ENCODE data around the gene ALG8.
A peak's percentile ranks its signal among the peaks of the same experiment; 100 is the strongest.
"Not testable (repeated sequence)": the region's sequence is repeated elsewhere in the genome, so short reads cannot be mapped to it uniquely, and the experiment has no call there.

The ALG8 gene

DNA sequence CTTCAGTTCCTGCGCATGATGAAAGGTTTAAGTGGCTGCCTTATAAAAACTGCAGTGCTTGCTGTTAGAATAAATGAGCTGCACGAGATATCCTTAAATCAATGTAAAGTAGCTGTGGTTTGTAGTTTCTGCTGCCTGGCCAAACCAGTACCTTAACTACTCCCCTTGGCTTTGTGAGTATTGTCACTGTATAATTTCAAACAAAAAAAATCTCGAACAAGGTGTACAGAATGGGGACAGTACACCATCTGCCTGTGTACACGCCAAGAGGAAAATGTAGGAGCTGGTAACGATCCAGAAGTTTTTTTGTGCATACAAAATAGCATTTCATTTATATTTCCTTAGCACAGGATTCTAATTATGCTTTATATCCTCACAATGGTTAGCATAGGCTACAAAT lies 39.2 kb downstream of the ALG8 start:
- no peak for DNase-seq (ENCODE audit: low spot score)

DNA sequence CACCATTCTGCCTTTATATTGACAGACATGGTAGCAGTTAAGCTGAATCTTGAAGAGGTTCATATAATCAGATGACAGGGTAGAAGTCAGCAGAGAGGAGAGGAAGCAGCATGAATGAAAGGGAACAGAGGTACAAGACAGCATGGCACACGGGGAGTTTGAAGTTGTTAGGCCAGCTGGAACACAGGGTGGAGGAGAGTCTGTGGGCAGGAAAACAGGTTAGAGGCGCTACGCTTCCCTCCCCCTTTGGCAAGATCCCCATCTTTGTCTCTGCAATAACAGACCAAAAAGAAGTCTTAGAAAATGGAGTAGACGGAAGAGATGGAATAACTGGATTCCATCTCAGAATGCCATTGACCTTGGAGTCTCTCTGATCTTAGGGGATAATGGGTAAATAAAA lies 39.8 kb downstream of the ALG8 start:
- no peak for DNase-seq (ENCODE audit: low spot score)

DNA sequence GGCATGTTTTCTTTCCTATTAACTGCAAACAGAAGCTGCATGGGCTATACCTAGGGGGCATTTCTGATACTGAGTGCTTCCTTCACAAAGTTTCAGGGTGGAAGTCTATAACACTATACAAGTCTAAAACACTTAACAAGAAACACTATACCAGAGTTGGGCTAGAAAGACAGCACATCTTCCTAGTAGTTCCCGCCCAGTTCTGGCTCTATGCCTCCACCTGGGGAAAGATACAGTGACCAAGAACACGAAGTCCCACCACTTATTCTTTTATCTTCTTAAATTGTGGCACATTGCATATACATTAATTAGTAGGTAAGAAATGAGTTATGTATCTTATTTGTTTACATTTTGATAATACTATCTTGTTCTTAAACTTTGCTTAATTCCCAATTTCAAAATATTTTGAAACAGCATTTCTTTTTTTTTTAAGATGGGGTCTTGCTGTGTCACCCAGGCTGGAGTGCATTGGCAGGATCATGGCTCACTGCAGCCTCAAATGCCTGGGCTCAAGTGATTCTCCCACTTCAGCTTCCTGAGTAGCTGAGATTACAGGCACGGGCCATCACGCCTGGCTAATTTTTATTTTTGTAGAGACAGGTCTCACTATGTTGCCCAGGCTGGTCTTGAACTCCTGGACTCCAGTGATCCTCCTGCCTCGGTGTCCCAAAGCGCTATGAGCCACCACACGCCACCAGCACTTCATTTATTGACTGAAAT lies 41.6 kb downstream of the ALG8 start:
- DNase-seq (ENCODE audit: low spot score) = no peak

DNA sequence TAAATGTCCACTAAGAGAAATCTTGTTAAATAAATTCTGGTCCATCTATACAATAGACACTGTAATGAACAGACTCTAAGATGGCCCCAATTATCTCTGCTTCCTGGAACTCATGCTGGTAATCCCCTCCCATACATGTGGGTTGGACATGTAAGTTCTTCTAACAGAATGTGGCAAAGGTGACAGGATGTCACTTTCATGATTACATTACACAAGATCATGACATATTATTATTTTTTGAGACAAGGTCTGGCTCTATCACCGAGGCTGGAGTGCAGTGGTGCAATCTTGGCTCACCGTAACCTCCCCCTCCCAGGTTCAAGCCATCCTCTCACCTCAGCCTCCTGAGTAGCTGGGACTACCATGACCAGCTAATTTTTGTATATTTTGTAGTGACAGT lies 45.2 kb downstream of the ALG8 start:
- no peak for DNase-seq (ENCODE audit: low spot score)

DNA sequence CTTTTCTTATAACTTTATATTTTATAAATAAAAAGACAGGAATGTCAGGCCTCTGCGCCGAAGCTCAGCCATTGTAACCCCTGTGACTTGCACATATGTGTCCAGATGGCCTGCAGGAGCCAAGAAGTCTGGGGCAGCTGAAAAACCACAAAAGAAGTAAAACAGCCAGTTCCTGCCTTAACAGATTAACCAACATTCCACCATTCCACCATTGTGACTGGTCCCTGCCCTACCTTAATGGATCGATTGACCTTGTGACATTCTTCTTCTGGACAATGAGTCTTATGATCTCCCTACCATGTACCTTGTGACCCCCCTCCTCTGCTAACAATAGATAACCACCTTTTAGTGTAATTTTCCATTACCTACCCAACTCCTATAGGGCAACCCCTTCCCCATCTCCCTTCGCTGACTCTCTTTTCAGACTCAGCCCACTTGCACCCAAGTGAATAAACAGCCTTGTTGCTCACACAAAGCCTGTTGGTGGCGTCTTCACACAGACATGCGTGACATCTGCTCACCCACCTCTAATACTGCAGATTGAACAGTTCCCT lies 52.8 kb downstream of the ALG8 start:
- not testable (repeated sequence) for DNase-seq (ENCODE audit: low spot score)

DNA sequence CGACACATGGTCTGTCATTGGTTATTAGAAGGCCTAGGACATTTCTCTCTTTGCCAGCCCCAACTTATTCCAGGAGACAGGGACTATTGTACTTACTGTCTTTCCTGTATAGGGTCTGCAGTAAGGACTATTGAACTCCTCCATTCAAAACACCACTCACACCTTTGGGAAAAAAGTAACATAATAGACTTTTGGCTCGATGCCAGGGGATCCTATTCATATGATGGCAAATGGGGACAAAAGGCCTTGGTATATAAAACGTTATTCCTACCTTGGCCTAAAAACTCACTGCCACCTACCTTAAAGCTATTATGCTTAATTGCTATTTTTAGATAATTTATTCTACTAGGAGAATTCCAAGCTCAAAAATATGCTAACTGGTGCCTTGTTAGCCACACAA lies 53.5 kb downstream of the ALG8 start:
- no peak for DNase-seq (ENCODE audit: low spot score)

- not testable (repeated sequence) for DNase-seq (ENCODE audit: low spot score)
Measured at GRCh38 chr11:78084506-78084905, 54.9 kb downstream of the ALG8 start.

- no peak for DNase-seq (ENCODE audit: low spot score)
Measured at GRCh38 chr11:78083021-78083420, 56.4 kb downstream of the ALG8 start.

GRCh38 chr11:78082146-78082545 lies 57.3 kb downstream of the ALG8 start:
- no peak for DNase-seq (ENCODE audit: low spot score)

DNA sequence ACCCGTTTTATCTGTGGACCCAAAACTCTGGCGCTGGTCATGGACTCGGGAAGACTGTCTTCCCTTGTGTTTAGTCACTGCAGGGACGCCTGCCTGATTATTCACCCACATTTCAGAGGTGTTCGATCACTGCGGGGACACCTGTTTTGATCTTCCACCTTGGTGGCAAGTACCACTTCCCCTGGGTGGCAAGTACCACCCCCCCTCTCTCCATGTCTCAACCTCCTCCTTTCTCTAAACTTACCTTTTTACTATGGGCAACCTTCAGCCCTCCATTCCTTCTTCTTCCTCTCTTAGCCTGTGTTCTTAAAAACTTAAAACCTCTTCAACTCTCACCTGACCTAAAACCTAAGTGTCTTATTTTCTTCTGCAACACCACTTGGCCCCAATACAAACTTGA lies 57.8 kb downstream of the ALG8 start:
- DNase-seq (ENCODE audit: low spot score) = no peak

DNA sequence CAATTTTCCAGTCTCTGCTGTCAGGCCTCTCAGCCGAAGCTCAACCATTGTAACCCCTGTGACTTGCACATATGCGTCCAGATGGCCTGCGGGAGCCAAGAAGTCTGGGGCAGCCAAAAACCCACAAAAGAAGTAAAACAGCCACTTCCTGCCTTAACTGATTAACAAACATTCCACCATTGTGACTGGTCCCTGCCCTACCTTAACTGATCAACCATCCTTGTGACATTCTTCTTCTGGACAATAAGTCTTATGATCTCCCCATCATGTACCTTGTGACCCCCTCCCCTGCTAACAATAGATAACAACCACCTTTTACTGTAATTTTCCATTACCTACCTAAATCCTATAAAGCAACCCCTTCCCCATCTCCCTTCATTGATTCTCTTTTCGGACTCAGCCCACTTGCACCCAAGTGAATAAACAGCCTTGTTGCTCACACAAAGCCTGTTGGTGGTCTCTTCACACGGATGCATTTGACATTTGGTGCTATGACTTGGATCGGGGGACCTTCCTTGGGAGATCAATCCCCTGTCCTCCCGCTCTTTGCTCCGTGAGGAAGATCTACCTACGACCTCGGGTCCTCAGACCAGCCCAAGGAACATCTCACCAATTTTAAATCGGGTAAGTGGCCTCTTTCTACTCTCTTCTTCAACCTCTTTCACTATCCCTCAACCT lies 58.5 kb downstream of the ALG8 start:
- DNase-seq (ENCODE audit: low spot score) = no peak

- no peak for DNase-seq (ENCODE audit: low spot score)
Measured at GRCh38 chr11:78080084-78080817, 59.2 kb downstream of the ALG8 start.

DNA sequence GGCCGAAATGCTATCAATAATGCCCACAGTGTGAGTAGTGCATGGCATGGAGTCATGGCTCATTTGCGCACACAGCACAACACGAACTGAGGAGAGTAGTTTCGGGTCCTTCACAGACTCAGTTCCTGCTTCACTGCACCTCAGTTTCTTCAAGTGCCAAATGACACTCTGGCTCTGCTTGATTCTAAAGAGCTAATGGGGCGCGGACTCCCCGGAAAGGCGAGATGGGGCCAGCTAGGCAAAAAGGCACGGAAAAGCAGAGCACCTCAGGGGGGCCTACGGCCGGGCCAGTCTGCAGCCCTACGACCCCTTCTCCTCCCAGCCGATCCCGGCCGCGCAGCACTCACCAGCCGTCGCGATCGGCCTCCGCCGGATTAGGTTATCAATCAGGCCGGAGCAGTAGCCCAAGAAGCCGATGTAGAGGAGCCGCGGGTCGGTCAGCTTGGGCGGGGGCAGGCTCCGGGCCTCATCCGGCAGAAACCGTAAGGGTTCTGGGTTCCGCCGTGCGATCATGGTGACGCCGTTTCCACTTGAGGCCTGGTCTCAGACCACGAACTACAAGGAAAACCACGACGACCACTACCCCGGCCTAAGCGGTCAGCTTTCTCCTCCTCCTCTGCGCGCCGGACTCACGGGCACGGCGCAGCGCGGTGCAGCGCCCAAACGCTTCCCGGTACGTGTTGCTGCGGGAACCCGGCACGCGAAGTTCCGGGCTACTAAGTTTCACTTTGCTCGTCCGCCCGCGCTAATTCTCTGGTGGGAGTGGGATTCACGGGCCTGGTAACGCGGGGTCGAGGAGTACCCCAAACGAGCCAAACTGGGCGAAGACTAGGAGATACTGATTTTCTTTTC lies 60.0 kb downstream of the ALG8 start, which contains the start of gene NDUFC2:
TSS of gene NDUFC2 (minus strand) at position 631 of the 852 bp plus-strand sequence. CDS start at position 513, 118 bp downstream.
- peak; percentile 49 for DNase-seq (ENCODE audit: low spot score)

DNA sequence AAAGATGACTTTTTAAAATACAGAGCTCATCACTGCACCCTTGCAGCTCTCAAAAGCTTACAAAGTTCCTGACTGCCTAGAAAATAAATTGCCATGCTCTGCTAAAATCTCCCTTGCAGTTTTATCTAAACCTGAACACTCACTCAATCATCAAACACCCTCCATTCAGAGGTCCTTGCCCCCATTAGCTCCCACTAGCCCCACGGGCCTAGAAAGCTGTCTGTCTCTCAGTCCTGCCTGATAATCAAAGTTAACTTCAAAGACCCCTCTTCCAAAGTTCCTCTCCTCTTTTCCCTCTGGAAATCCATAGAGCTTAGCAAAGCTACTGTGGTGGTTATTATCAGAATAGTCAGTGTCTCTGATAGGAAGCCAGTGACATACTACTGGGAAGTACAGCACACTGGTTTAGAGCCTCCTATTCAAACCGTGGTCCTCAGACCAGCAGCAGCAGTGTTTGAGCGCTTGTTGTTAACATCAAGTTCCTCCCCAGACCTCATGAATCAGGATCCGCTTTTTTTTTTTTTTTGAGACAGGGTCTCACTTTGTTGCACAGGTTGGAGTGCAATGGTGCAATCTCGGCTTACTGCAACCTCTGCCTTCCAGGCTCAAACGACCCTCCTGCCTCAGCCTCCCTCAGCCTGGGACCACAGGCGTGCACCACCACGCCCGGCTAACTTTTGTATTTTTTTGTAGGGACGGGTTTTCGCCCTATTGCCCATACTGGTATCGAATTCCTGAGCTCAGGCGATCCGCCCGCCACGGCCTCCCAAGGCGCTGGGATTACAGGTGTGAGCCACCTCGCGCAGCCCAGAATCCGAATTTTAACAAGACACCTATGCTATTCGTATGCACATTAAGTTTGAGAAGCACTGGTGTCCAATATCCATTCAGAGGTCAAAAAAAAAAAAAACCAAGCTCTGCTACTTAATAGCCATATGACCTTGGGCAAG lies 60.9 kb downstream of the ALG8 start:
- no peak for DNase-seq (ENCODE audit: low spot score)

GRCh38 chr11:78077592-78077991 lies 61.8 kb downstream of the ALG8 start:
- not testable (repeated sequence) for DNase-seq (ENCODE audit: low spot score)

- no peak for DNase-seq (ENCODE audit: low spot score)
Measured at GRCh38 chr11:78076733-78077403, 62.6 kb downstream of the ALG8 start.

GRCh38 chr11:78074756-78075155 lies 64.7 kb downstream of the ALG8 start:
- no peak for DNase-seq (ENCODE audit: low spot score)

DNA sequence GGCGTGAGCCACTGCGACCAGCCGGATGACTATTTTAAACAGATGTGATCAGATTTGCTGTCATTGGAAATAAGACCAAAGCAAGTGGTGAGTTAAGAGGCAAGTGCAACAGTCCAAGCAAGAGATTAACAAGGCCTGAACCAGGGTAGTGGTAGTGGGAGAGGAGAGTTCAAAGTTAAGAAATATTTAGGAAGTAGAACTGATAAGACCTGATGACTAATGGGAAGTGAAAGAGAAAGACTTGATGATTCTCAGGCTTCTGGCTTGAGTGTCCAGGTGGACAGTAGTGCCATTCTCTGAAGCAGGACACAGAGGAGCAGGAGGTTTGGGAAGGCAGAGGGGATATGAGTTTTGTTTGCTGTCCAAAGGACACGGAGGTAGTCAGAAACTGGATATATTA lies 67.0 kb downstream of the ALG8 start:
- DNase-seq (ENCODE audit: low spot score) = no peak

GRCh38 chr11:78071717-78072116 lies 67.7 kb downstream of the ALG8 start:
- no peak for DNase-seq (ENCODE audit: low spot score)

DNA sequence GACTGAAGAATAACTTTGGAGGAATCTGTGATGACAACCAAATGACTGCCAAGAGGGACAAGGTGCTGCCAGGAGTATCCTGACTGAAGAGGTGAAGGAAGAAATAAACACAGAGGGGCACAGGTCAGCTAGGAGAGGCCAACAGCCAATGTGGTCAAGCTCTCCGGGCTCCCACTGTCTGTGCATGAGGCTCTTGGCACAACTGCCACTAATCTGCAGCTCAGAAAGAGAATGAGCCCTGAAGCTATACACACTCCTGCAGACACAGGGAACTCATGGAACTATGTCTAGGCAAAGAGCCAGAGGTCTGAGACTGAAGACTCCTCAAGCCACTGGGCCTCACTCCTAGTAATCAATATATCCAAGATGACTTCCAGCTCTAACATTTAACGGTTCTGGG lies 68.8 kb downstream of the ALG8 start:
- no peak for DNase-seq (ENCODE audit: low spot score)
